ENCODE measurements around the gene ACCS.

The ACCS gene

DNA sequence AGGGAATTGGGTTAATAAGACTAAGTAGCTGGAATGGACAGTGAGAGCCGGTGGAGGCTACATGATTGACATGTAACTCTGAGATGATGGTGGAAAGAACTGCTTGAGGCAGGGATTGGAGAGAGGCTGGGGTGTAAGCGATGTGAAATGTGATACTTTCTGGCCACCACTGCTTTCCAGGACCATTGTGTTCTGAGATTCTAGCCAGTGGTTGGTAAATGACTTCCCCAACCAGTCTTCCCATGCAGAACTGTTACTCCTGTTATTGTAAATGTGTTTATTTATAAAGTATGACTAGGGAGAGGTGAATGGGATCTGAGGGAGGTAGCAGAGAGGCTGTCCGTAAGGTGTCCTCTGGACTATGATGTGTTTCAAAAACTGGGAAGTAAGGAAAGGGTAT lies 47.5 kb downstream of the ACCS start:
- H3K27me3 ChIP-seq (ENCODE audit: low read length) = no peaks in the 10 kb centered on the region
- H3K9me3 ChIP-seq (ENCODE audit: insufficient read depth, low read length) = no peaks in the 10 kb centered on the region
- H4K20me1 ChIP-seq (ENCODE audit: low read depth, low read length) = no peaks in the 10 kb centered on the region
- H3K36me3 ChIP-seq (ENCODE audit: low read length) = no peaks in the 10 kb centered on the region
- no peaks in the 10 kb centered on the region for H3K79me2 ChIP-seq (ENCODE audit: insufficient read depth, low read length)
- no peak overlapping the region for H3K4me2 ChIP-seq (ENCODE audit: low read depth, low read length, poor library complexity, severe bottlenecking)
- H2AFZ ChIP-seq (ENCODE audit: low read depth, low read length, severe bottlenecking) = no peak overlapping the region
- no peak for TF ChIP-seq EZH2phosphoT487 (conservative IDR thresholded peaks at IDR 0.05; ENCODE audit: low read length)
- TF ChIP-seq, protein P1, sequence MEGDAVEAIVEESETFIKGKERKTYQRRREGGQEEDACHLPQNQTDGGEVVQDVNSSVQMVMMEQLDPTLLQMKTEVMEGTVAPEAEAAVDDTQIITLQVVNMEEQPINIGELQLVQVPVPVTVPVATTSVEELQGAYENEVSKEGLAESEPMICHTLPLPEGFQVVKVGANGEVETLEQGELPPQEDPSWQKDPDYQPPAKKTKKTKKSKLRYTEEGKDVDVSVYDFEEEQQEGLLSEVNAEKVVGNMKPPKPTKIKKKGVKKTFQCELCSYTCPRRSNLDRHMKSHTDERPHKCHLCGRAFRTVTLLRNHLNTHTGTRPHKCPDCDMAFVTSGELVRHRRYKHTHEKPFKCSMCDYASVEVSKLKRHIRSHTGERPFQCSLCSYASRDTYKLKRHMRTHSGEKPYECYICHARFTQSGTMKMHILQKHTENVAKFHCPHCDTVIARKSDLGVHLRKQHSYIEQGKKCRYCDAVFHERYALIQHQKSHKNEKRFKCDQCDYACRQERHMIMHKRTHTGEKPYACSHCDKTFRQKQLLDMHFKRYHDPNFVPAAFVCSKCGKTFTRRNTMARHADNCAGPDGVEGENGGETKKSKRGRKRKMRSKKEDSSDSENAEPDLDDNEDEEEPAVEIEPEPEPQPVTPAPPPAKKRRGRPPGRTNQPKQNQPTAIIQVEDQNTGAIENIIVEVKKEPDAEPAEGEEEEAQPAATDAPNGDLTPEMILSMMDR (IDR thresholded peaks at IDR 0.05; ENCODE audit: insufficient read depth, low read length, poor library complexity, severe bottlenecking) = no peak
- H3K9me2 ChIP-seq (replicated peaks; ENCODE audit: insufficient read depth, low read length) = no peaks in the 10 kb centered on the region
- no peak overlapping the region for H3K27ac ChIP-seq (ENCODE audit: low read depth, low read length)
- H3F3A ChIP-seq (ENCODE audit: insufficient read depth) = no peaks in the 10 kb centered on the region
- no peak overlapping the region for H3K9ac ChIP-seq (ENCODE audit: low read length)
- H3K4me3 ChIP-seq (ENCODE audit: insufficient read depth, low read length, poor library complexity, severe bottlenecking) = no peak overlapping the region

DNA sequence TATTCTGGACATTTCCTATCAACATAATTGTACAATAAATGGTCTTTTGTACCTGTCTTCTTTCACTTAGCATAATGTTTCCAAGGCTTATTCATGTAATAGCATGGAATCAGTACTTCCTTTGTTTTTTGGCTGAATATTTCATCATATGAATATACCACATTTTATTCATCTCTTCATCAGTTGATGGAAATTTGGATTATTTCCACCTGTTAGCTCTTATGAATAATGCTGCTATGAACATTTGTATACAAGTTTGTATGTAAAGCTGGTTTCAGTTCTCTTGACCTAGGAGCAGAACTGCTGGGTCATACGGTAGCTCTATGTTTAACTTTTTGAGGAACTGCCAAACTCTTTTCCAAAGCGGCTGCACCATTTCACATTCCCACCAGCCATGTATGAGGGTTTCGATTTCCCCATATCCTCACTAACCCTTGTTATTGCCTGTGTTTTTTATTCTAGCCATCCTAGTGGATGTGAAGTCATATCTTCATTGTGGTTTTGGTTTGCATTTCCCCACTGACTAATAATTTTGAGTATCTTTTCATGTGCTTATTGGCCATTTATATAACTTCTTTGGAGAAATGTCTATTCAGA lies 50.3 kb downstream of the ACCS start:
- Histone ChIP-seq H3F3A (ENCODE audit: insufficient read depth) (no peaks in the 10 kb centered on the region), H3K36me3 (ENCODE audit: low read length) (no peaks in the 10 kb centered on the region)

DNA sequence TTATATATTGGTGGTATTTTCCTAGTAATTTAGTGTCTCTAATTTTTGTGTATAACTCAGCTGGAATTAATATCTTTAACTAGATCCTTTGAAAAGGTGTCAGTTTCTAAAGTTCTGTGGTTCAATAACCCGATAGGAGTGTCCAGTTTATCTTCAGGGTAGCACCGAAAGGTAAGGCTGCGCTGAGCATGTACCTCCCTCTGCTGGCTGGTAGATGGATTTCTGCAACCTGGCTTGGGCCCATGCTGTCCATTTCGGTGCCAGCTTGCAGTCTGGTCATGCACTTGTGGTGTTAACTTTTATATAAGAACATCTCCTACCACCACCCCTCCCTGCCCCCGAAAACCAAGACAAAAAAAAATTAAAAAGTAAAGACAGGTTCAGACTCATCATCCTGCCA lies 54.1 kb downstream of the ACCS start:
- TF ChIP-seq EZH2phosphoT487 (conservative IDR thresholded peaks at IDR 0.05; ENCODE audit: low read length) = no peak
- TF ChIP-seq, protein P1 (IDR thresholded peaks at IDR 0.05; ENCODE audit: insufficient read depth, low read length, poor library complexity, severe bottlenecking) = no peak
- Histone ChIP-seq H3K79me2 (ENCODE audit: insufficient read depth, low read length) (no peaks in the 10 kb centered on the region), H3K9me2 (replicated peaks; ENCODE audit: insufficient read depth, low read length) (no peaks in the 10 kb centered on the region), H3K4me2 (ENCODE audit: low read depth, low read length, poor library complexity, severe bottlenecking) (no peak overlapping the region), H3K9me3 (ENCODE audit: insufficient read depth, low read length) (no peaks in the 10 kb centered on the region), H3K27ac (ENCODE audit: low read depth, low read length) (no peak overlapping the region), H2AFZ (ENCODE audit: low read depth, low read length, severe bottlenecking) (no peak overlapping the region), H4K20me1 (ENCODE audit: low read depth, low read length) (no peaks in the 10 kb centered on the region), H3K36me3 (ENCODE audit: low read length) (no peaks in the 10 kb centered on the region), H3F3A (ENCODE audit: insufficient read depth) (no peaks in the 10 kb centered on the region), H3K4me3 (ENCODE audit: insufficient read depth, low read length, poor library complexity, severe bottlenecking) (no peak overlapping the region), H3K9ac (ENCODE audit: low read length) (no peak overlapping the region), H3K27me3 (ENCODE audit: low read length) (no peaks in the 10 kb centered on the region)

More for the DNA sequence above, 50.3 kb downstream of the ACCS start:
- TF ChIP-seq EZH2phosphoT487 (conservative IDR thresholded peaks at IDR 0.05; ENCODE audit: low read length) = no peak
- TF ChIP-seq, protein P1 (IDR thresholded peaks at IDR 0.05; ENCODE audit: insufficient read depth, low read length, poor library complexity, severe bottlenecking) = no peak
- H3K4me3 ChIP-seq (ENCODE audit: insufficient read depth, low read length, poor library complexity, severe bottlenecking) = no peak overlapping the region
- H2AFZ ChIP-seq (ENCODE audit: low read depth, low read length, severe bottlenecking) = no peak overlapping the region
- no peaks in the 10 kb centered on the region for H3K9me3 ChIP-seq (ENCODE audit: insufficient read depth, low read length)
- H3K9ac ChIP-seq (ENCODE audit: low read length) = no peak overlapping the region
- H3K4me2 ChIP-seq (ENCODE audit: low read depth, low read length, poor library complexity, severe bottlenecking) = no peak overlapping the region
- H3K27ac ChIP-seq (ENCODE audit: low read depth, low read length) = no peak overlapping the region
- no peaks in the 10 kb centered on the region for H3K79me2 ChIP-seq (ENCODE audit: insufficient read depth, low read length)
- no peaks in the 10 kb centered on the region for H3K27me3 ChIP-seq (ENCODE audit: low read length)
- no peaks in the 10 kb centered on the region for H4K20me1 ChIP-seq (ENCODE audit: low read depth, low read length)
- no peaks in the 10 kb centered on the region for H3K9me2 ChIP-seq (replicated peaks; ENCODE audit: insufficient read depth, low read length)

Data from SU-DHL-6 (cell line).